CD4-positive, alpha-beta T cell treated with Interleukin-12 subunit alpha and Interleukin-12 subunit beta, for 1 hour (primary cell): ENCODE results near the gene MAG.
"Not testable (repeated sequence)": the region's sequence is repeated elsewhere in the genome, so short reads cannot be mapped to it uniquely, and the experiment has no call there.

ENCODE experiments used
- DNase-seq: peaks from one replicate; pipeline ENCODE4 v3.0.0-alpha.2; 2020

The MAG gene

DNA sequence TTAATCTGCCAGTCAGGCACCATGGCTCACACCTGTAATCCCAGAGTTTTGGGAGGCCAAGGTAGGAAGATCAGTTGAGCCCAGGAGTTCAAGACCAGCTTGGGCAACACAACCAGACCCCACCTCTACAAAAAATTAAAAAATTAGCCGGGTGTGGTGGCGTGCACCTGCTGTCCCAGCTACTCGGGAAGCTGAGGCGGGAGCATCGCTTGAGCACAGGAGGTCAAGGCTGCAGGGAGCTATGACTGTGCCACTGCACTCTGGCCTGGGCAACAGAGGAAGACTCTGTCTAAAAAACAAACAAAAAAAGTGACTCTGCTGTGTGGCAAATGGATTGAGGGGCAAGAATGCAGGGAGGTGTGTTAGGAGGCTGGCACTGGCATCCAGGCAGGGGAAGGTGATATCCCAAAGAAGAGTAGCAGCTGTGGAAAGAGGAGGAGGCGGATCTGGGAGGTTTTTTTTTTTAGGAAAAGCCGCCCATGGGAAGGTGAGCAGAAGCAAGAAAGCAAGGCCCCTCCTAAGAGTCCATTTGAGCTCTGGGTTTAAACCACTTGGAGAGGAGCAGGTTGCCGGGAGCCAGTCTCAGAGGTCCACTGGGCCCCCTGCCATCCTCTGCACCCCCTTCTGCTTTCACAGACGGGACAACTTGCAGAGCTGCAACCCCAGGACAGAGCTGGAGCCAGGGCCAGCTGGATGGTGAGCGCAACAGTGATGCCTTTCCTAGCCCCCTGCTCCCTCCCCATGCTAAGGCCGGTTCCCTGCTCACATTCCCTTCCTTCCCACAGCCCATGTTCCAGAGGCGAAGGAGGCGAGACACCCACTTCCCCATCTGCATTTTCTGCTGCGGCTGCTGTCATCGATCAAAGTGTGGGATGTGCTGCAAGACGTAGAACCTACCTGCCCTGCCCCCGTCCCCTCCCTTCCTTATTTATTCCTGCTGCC is 7.5 kb upstream of the MAG start:
- no peak for DNase-seq

DNA sequence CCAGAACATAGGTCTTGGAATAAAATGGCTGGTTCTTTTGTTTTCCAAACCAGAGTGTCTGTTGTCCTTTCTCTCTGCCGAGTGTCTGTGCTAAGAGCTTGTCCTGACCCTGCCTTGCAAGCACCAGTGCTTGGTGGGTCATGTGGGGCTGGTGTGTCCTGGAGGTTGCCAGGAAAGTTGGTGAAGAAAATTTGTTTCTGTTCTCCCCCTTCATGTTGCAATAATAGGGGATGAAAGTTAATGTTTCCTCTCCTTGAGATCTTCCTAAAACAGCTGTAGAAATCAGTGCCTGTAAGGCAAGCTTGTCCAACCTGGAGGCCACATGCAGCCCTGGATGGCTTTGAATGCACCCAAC is 6.9 kb upstream of the MAG start:
- DNase-seq, result no peak

DNA sequence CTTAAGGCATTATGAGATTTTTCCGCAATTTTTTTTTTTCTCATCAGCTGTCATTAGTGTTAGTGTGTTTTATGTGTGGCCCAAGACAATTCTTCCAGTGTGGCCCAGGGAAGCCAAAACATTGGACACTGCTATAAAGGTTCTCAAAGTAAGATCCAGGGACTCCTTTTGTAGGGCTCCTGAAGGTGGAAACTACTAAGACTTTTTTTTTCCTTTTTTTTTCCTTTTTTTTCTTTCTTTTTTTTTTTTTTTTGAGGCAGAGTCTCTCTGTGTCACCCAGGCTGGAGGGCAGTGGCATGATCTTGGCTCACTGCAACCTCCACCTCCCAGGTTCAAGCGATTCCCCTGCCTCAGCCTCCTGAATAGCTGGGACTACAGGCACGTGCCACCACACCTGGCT is 6.5 kb upstream of the MAG start:
- not testable (repeated sequence) for DNase-seq

DNA sequence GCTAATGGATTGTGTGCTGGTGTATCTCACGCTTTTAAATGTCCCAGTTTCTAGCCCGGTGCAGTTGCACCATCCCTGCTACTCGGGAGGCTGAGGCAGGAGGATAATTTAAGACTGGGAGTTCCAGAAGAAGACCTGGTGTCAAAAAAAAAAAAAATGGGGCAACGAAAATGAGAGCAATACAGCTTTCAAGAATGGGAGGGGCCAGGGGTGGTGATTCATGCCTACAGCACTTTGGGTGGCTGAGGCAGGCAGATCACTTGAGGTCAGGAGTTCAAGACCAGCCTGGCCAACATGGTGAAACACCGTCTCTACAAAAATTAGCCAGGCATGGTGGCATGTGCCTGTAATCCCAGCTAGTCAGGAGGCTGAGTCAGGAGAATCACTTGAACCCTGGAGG is 5.9 kb upstream of the MAG start:
- not testable (repeated sequence) for DNase-seq

DNA sequence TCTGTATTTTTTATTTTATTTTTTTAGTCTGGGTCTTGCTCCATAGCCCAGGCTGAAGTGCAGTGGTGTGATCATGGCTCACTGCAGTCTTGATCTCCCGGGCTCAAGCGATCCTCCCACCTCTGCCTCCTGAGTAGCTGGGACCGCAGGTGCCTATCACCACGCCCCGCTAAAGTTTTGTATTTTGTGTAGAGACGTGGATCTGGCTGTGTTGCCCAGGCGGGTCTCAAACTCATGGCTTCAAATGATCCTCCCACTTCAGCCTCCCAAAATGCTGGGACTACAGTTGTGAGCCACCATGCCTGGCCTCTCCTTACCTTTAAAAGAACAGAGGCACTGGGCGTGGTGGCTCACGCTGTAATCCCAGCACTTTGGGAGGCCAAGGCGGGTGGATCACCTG is 4.2 kb upstream of the MAG start:
- no peak for DNase-seq

DNA sequence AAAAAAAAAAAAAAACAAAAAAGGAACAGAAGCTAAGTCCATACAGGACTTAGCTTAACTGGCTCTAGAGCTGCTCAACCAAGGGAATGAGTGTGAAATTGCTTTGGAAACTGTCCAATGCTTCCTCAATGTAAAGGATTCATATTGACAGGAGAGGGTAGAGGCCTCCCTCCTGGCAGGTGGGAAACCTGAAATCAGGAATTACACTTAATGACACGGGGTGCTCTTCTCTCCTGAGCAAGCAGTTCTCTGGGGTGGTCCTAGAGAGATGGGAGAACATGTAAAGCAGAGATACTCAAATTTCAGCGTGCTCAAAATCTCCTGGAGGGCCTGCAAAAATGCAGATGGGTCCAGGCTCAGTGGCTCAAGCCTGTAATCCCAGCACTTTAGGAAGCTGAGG is 3.6 kb upstream of the MAG start:
- no peak for DNase-seq

DNA sequence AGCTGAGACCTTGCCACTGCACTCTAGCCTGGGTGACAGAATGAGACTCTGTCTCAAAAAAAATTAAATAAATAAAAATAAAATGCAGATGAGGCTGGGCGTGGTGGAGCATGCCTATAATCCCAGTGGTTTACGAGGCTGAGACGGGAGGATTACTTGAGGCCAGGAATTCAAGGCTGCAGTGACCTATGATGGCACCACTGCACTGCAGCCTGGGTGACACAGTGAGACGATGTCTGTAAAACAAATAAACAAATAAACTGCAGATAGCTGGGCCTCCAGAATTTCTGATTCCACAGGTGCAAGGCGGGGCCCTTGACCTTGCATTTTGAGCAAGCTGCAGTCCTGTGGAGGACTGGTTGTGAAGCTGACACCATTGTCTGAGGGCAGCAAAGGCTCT is 3.1 kb upstream of the MAG start:
- DNase-seq, result no peak

DNA sequence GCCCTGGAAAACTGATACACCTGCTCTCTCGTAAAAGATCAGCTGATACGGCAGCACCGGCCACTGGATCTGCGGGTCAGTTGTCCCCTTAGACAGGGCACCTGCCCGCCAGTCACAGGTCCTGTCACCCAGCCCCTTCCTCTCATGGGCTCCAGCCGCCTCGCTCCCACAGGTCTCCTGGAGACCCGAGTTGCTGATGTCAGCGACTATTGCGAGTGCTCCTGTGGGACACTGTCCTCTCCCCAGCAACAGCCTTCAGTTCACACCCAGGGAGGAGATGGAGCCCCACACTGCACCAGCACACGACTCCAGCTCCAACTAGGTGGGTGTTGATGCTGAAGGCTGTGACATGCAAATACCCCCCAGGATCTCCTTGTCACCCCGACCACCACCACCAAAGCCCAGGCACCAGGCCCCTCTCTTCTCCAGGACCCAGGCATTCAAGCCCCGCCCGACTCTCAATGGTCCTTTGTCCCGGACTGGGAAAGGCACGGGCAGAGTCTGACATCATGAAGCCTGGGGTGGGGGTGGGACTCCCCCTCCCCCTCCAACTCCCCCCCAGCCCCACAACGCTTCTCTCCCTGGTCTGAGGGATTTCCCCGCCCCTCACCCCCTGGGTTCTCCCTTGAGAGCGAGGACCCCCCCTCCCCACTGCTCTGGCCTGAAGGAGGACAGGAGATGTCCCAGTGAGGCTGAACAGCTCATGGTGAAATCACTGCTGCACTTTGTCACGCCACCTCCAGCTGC is 1.4 kb upstream of the MAG start:
- DNase-seq, result no peak

DNA sequence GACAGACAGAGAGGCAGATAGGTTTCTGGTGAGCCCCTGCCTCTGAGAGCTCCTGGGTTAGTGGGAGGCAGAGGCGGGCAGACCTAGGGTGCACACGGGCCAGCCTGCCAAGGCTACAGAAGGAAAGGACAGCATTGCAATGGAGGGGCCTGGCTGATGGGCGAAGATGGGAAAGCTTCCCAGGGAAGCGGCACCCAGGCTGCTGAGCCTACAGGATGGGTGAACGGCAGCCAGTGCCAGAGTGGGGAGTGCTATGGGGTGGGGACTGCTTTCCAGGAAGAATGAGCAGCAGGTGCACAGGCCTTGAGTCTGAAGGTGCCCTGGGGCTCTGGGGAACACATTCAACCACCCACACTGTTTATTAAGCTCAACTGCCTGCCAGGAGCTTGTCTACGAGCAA is 702 bp upstream of the MAG start:
- no peak for DNase-seq

DNA sequence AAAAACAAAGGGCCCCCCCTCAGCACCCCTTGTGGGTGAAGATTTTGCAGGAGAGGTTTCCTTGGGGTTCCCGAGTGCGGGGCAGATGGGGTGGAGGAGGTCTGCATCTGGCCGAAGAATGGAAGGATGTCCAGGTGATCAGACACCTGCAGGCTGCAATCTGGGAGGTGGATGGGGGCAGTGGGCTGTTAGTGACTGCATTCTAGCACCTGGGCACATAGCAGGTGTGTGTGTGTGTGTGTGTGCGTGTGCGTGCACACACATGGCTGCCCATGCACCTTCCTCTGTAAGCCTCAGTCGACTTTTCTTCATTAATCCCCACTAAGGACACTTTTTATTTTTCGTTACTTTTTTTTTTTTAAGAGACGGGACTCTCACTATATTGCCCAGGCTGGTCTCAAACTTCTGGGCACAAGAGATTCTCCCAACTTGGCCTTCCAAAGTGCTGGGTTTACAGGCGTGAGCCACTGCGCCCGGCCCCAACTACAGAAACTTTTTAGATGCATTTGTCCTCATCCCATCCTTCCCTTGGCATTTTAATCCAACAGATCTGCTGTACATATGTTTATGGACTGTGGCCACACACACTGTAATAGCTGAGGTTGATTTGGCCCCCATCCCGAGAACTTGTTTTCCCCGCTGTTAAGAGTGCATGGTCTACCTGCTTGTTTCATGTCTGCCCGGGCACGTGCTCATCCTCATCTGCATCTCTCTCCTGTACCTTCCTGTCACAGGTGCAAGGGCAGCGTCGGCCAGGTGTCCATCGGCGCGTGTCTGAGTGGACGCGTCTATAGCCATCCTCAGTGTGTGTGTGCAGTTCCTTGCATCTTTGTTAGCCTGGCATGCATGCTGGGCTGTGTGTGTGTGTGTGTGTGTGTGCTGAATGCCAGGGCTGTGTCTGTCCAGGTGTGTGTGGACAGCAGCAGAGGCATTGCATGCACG is 731 bp downstream of the MAG start:
- no peak for DNase-seq

DNA sequence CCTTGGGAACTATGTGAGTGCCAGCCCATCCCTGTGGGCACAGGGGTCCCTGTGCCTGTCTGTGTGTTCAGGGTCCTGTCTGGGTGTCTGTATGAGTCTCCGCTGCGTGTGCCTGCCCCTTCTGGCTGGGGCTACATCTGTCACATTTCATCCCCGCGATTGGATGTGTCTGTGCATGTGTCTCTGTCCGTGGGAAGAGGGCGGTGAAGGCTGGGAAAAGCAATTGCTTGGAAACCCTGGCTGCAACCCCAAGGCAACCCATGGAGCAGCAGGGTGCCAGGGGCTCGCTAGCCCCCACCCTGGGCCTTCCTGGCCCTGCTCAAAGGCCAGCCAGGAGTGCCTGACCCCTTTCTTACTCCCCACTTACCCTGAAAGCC is 1.4 kb downstream of the MAG start:
- DNase-seq, result no peak

DNA sequence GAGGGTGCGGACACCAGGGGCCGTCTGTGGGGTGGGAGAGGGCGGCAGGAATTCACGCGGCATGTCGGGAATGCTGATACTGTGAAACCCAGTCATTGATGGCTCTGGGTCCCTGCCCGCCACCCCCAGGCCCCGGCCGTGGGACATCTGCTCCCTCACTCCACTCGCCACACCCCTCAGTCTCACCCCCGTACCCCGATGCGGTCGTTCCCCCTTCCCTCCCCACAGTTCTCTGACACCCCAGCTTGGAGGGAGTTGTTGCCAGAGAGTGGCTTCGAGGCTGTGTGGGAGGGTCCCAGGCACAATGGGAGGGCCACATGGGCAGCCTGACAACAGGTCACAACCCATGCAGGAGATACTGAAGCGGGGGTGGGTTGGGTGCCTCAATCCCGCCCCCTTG is 1.8 kb downstream of the MAG start:
- DNase-seq, result no peak

DNA sequence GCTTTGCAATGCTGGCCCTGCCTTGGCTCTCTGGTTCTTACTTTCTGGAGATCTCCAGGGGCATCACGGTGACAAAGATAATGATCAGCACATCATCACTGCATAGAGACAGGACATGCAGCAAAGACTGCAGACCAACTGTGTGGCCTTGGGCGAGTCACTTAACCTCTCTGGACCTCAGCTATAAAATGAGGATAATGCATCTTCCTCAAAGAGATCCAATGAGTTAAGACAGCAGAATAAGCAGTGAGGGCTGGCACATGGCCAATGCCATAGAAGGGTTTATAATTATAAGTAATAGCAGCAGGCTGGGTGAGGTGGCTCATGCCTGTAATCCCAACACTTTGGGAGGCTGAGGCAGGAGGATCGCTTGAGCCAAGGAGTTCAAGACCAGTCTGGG is 2.4 kb downstream of the MAG start:
- no peak for DNase-seq

DNA sequence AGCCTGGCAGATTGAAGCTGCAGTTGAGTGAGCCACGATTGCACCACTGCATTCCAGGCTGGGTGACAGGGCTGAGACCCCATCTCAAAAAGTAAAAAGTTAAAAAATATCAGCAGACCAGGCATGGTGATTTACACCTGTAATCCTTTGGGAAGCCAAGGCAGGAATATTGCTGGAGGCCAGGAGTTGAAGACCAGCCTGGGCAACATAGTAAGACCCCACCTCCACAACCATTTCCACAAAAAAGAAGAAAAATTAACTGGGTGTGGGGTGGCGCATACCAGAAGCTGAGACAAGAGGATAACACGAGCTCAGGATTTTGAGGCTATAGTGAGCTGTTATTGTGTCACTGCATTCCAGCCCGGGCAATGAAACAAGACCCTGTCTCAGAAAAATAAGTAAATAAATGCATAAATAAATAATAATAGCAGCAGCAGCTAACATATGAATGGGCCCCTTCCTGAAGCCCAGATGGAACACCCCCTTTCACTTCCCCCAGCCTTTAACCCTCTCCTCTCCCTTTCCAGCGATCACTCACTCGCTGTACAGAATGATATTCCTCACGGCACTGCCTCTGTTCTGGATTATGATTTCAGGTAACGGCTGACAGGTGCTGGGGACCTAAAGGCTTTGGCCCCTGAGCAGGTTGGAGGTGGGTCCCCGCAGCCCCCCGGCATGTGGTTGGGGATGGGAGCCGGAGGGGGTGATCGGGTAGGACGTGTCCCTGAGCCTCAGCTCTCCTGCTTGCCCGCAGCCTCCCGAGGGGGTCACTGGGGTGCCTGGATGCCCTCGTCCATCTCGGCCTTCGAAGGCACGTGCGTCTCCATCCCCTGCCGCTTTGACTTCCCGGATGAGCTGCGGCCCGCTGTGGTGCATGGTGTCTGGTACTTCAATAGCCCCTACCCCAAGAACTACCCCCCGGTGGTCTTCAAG is 3.2 kb downstream of the MAG start:
- no peak for DNase-seq

DNA sequence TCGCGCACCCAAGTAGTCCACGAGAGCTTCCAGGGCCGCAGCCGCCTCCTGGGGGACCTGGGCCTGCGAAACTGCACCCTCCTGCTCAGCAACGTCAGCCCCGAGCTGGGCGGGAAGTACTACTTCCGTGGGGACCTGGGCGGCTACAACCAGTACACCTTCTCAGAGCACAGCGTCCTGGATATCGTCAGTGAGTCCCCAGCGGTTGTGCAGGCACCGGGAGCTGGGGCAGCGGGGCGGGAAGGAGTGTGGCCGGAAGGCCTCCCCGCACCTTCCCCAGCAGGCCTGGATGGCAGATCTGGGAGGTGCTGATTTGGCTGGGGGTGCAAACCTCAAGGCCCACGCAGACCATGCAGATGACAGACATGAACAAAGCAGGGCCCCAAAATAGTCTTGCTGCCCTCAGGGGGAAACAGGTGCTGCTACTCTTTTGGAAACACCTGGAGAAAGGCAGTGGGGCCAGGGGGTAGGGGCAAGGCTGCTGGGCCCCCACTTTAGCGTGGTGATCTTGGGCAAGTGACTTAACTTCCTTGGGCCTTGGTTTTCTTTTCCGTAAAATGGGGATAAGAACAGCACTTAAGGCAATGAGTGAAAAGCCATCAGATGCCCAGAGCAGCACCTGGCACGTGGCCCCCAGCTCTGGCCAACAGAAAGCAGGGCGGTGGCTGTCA is 4.0 kb downstream of the MAG start:
- DNase-seq, result peak; percentile 26

DNA sequence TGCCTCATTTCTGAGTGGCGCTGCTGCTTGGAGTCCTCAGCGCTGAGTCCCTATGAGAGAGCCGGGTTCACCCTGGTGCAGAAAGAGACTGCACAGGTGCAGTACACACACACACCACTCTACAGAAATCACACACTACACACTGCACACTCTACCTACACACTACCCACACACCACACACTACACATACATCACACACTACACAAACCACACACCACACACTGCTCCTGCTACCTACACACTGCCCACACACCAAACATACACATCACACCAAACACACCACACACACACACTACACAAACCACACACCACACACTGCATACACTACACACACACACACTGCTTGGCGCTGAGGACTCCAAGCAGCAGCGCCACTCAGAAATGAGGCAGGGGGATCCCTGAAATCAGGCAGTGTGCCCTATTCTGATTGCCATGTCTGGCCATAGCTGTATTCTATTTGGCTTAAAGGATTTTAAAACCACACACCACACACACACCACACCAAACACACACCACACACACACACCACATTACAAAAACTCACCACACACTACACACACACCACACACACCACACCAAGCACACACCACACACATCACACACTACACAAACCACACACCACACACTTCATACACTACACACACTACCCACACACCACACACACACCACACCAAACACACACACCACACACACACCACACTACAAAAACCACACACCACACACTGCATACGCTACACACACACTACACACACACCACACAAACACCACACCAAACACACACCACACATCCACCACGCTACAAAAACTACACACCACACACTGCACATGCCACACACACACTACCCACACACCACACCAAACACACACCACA is 4.9 kb downstream of the MAG start:
- DNase-seq, result no peak

DNA sequence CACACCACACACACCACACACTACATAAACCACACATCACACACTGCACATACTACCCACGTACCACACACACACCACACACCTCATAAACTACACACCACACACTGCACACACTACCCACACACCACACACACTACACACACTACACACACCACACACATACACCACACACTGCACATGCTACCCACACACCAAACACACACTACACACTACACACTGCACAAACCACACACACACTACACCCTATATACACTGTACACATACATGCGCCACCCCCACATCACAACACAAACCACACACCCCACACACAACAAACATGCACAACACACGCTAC is 5.5 kb downstream of the MAG start:
- DNase-seq, result no peak

DNA sequence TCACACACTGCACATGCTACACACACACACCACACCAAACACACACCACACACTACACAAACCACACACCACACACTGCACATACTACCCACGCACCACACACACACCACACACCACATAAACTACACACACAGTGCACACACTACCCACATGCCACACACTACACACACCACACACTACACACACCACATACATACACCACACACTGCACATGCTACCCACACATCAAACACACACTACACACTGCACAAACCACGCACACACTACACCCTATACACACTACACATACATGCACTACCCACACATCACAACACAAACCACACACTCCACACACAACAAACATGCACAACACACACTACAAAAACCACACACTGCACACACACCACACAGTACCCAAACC is 6.0 kb downstream of the MAG start:
- no peak for DNase-seq

DNA sequence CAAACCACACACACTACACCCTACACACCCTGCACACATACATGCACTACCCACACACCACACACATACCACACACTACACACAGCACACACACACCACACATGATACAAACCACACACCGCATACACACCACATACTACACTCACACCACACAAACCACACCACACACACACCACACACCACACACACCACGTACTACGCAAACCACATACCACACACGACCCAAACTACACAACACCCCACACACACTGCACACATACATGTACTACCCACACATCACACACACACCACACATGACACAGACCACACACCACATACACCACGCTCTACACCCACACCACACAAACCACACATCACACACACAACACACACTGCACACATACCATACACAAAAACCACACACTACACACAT is 6.6 kb downstream of the MAG start:
- no peak for DNase-seq

DNA sequence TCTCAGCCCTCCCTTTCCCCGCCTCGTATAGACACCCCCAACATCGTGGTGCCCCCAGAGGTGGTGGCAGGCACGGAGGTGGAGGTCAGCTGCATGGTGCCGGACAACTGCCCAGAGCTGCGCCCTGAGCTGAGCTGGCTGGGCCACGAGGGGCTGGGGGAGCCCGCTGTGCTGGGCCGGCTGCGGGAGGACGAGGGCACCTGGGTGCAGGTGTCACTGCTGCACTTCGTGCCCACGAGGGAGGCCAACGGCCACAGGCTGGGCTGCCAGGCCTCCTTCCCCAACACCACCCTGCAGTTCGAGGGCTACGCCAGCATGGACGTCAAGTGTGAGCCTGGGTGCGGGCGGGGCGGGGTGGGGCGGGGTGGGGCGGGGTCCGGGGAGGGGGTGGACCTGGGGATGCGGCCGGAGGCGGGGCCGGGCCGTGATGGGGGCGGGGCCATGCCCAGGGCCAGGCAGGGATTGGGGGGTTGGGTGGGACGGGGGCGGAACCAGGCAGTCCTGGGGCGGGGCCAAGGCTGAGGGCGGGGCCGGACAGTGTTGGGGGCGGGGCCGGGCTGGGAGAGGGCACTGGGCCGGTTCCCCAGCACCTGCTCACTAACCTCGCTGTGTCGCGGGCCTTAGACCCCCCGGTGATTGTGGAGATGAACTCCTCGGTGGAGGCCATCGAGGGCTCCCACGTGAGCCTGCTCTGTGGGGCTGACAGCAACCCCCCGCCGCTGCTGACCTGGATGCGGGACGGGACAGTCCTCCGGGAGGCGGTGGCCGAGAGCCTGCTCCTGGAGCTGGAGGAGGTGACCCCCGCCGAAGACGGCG is 7.8 kb downstream of the MAG start:
- DNase-seq, result no peak
